IPS-NIHi7 (cell line): Measurements from ENCODE around the gene GATAD2A.
"Not testable (repeated sequence)": the region's sequence is repeated elsewhere in the genome, so short reads cannot be mapped to it uniquely, and the experiment has no call there.

ENCODE experiments used
- DNase-seq: peaks from one replicate; pipeline ENCODE4 v3.0.0; 2012; ENCODE audit warnings: mixed read lengths; ENCODE audit errors: extremely low spot score

The GATAD2A gene

GRCh38 chr19:19388568-19389555 lies 16.6 kb upstream of the GATAD2A start:
- no peak for DNase-seq

- not testable (repeated sequence) for DNase-seq
These were observed 15.8 kb upstream of the GATAD2A start for GRCh38 chr19:19389683-19390082.

- DNase-seq = not testable (repeated sequence)
These were observed 11.1 kb upstream of the GATAD2A start for GRCh38 chr19:19394333-19394732.

GRCh38 chr19:19399733-19400433 lies 5.6 kb upstream of the GATAD2A start:
- DNase-seq = no peak

- DNase-seq = no peak
These were observed 2.7 kb upstream of the GATAD2A start for GRCh38 chr19:19402656-19403372.

- no peak for DNase-seq
These were observed 2.0 kb upstream of the GATAD2A start for GRCh38 chr19:19403373-19403901.

DNA sequence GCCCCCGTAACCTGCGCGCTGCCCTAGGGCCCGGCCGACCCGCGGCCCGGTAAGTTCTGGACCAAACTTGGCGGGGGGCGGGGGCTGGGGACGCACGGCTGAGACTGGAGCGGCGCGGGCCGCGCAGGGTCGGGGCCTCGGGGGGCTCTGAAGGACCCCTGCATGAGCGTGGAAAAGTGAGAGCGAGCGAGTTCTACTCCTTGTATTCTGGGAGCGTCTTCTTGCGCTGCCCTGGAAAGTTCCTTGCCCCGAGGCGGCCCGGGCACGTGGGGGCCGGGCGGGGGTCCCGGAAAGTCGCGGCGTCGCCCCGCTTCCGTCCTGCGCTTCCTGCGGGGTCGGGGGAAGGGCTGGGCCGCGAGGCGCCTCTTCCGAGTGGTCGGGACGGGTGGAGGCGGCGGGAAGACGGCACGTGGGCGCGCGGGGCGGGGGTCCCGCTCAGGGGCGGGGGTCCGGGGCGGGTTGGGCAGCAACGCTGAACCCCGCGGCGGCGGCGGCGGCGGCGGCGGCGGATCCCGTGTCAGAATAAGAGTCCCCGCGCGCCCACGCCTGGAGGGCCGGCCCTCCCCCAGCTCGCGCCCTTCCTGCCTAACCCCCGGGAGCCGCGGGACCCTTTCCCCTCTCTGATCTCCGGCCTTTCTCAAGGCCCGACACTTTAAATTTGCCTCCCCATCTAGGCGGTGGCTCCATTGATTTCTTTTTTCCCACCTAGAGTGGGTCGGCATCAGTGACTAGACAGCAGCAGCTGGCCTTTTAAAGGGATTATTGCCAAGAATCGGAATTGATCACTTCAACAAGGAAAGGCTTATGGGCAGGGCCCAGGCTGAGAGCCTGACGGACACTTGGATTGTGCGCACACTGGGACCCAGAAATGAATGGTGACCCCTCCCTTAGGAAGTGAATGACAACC lies 749 bp downstream of the GATAD2A start:
- DNase-seq = peak; percentile 68

DNA sequence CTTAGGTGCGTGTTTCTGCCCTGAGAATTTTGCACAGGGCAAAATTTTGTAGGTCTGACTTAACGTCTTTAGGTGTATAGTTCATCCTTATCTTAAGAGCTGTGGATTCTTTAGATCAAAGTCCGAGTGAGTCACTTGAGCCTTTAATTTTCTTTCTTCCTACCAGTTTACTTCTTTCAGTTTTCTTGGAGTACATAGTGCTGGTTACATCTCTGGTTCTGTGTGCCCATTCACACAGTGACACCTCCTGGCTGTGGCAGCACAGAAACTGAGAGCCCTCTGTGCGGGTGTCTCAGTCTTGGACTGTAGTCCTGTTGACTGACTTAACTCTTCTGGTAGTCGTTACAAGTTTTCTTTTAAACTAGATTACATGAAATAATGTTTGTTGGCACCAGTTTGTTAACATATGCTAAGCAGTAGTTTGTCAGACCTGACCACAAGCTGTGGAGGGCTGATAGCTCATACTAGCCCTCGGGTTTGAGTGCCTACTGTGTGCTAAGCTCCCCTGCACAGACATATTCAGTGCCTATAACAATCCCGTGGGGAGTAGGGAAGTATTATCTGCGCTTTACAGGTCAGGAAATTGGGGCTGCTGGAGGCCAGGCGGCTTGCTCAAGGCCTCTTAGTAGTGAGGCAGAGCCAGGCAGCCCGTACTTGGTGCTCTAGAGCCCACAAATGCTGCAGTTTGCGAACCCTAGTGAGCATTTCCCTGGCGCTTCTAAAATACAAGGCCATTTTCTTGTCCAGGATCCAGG lies 1.6 kb downstream of the GATAD2A start:
- no peak for DNase-seq

DNA sequence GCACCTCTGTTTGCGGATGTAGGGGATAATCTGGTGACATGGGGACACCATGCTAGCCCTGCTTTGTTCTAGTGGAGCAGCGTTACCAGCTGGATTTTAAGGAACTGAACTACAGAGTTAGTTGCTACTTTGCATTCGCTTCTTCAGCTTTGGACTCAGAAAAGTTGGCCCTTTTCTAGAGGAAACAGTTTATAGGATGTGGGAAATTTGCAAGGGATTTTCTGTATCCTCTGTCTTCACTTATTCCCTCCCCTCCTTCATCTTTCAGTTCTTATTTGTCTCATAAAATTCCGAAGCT lies 2.1 kb downstream of the GATAD2A start:
- DNase-seq = no peak

- no peak for DNase-seq
These were observed 3.7 kb downstream of the GATAD2A start for GRCh38 chr19:19409205-19409604.

DNA sequence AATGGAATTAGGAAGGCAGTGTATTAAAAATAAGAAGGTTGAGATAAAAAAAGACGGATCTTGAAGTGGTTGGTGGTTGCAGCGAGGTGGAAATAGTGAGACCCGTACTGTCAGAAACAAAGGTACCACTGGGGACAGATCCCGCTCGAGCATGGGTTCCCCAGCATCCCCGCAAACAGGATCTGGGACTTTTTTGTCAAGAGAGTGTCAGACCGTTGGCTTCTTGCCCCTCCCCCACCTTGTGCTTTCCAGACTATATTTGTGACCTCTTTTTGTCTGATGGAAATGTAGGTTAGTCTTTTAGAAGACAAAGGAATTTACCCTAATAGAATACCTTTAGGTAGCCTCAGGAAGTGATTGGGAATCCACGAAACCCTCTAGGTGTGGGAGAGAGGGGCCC lies 4.2 kb downstream of the GATAD2A start:
- no peak for DNase-seq

DNA sequence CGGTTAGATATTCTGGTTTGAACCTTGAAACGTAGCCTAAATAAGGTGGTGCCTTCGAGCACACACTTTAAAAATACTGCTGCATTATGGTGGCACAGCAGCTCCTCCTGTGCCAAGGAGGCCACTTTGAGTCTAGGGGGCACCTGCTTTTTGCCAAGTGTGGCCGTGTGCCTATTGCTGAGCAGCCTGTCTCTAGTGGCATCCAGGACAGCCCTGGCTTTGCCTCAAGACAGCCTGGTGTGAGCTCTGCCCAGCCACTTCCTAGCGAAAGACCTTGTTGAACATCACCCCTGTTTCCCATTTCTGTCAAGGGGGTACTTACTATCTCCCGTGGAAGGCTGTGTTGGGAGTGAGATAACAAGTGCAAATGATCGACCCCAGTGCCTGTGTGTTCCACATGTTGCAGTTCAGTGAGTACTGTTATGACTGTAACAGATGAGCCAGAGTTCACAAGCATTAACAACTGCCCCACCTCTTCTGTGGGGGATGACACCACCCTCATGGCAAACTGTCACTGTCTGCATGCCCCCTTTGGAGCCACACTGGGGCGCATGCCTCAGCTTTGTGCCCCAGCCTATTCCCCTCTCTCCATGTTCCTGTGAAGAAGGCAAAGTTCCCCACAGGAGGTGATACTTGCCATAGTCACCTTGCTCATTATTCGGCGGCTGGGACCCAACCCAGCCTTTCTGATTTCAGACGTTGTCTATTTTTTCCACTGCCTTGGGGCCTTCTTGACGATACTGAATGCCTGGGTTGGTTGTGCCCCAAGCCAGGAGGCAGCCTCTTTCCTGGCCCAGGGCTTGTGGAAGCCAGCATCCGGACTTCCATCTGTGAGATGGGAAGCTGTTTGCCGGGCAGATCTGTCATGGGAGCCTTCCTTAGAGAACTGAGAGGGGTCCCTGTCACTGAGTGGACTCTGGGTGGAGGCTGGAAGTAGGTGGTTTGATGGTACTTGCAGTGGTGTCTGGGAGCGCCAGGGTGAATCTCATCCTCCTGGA lies 5.4 kb downstream of the GATAD2A start:
- DNase-seq = no peak

- DNase-seq = no peak
These were observed 10.8 kb downstream of the GATAD2A start for GRCh38 chr19:19416280-19416679.

GRCh38 chr19:19417046-19417445 lies 11.6 kb downstream of the GATAD2A start:
- DNase-seq = no peak

GRCh38 chr19:19417628-19418245 lies 12.3 kb downstream of the GATAD2A start:
- no peak for DNase-seq

DNA sequence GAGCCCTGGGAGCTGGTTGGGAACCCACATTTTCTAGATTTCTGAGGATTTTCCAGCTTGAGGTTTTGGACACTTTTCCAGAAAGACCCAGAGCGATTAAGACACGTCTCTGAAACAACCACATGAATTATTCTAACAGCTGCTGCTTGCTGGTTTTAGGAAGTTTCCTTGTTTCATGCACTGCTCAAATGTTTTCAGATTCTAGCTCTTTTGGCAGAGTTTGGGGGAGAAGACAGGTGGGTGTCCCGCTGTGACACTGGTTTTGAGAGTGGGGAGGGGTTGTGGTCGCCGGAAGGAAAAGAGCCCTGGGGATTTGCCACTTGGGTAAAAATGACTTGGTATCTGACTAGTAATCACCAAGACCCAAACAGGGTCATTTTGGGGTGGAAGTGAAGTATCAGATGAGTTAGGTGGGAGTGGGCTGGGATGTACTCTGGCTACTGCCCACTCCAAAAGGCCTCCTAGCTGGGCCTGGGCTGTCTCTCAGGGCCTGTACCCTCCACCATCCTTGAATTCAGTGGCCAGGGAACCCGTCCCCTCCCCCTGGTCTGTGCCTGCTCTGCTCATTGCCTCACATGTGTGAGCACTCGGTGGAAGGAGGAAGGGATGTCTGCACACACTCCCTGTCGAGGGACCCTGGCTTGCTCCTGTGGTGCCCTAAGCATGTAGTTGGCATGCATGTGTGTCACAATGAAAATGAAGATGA lies 13.2 kb downstream of the GATAD2A start:
- no peak for DNase-seq

DNA sequence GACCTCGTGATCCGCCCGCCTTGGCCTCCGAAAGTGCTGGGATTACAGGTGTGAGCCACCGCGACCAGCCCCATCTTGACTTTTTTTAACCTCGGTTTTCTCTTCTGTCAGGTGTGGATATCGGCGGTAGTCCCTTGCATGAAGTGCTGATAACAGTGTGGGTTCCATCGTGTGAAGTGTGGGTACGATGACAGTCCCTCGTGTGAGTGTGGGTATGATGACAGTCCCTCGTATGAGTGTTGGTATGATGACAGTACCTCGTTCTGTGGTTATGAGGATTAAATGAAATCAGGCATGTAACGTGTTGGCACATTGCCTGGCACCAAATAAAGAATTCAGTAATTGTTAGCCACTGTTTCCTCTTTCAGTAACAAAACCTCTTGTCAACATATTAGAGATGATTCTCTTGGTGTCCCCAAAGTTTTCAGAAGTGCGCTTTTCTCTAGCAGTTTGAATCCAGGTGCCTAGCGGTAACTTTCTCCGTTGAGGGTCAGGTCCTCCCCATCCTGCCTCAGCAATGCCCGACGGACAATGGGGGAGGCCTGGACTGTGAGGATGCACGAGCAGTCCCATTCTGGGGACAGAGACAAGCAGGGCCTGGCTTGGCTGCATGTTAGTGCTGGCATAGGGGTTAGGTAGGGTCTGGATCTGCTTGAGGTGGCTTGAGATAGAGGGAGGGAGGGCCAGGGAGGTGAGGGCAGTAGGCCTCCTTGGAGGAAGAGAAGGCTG lies 15.3 kb downstream of the GATAD2A start:
- no peak for DNase-seq
